ENCODE data around the gene CDK18. TPM values are rescaled to one million over a fixed set of nuclear protein-coding genes. Genes with fewer than 3 reads are reported as not detected.

Gene CDK18
- polyA plus RNA-seq, 1 donor (not counting 4 experiments of a cell fraction or from before 2014, with no cell fraction given): 10.9 TPM

GRCh38 chr1:205547936-205548827 lies 43.7 kb downstream of the CDK18 start:
- Histone ChIP-seq H3K36me3 (ENCODE audit: control insufficient read depth in 2 of 2, extremely low read depth in 1 of 2, insufficient read depth in 2 of 2, low read length in 2 of 2) (no peaks in the 10 kb centered on the region), H3K27ac (ENCODE audit: control insufficient read depth, insufficient read depth, low read length) (no peak overlapping the region), H3K9ac (ENCODE audit: control insufficient read depth, extremely low read depth, insufficient read depth, low read length) (no peak overlapping the region), H3K4me2 (ENCODE audit: control insufficient read depth, extremely low read depth, insufficient read depth, low read depth, low read length) (no peak overlapping the region), H3K9me1 (ENCODE audit: control insufficient read depth, extremely low read depth, insufficient read depth, low read length) (no peaks in the 10 kb centered on the region), H3K4me3 (ENCODE audit: control insufficient read depth in 2 of 3, extremely low read depth in 1 of 3, insufficient read depth in 2 of 3, low read depth in 1 of 3, low read length in 3 of 3) (no peak overlapping the region), H2AFZ (ENCODE audit: control insufficient read depth, low read length) (no peak overlapping the region), H3K27me3 (ENCODE audit: control insufficient read depth, extremely low read depth, insufficient read depth, low read length) (no peaks in the 10 kb centered on the region), H3K79me2 (ENCODE audit: control insufficient read depth, insufficient read depth, low read length) (no peaks in the 10 kb centered on the region), H3K4me1 (ENCODE audit: control insufficient read depth, extremely low read depth, insufficient read depth, low read length) (peaks cover 6% of the 10 kb centered on the region), H3K9me3 (ENCODE audit: control insufficient read depth, low read depth, low read length) (no peaks in the 10 kb centered on the region), H4K20me1 (ENCODE audit: control insufficient read depth, extremely low read depth, insufficient read depth, low read length) (no peaks in the 10 kb centered on the region)
- DNase-seq (ENCODE audit: low read depth, low spot score): no peak
- no peak for FAIRE-seq
- TF ChIP-seq EZH2 (IDR thresholded peaks at IDR 0.05; ENCODE audit: low read length) (no peak), CTCF (optimal IDR thresholded peaks at IDR 0.05 in 1 of 3, IDR thresholded peaks at IDR 0.05 in 1 of 3, conservative IDR thresholded peaks at IDR 0.05 in 1 of 3; ENCODE audit: extremely low read depth in 1 of 3, insufficient read depth in 2 of 3, low read length in 3 of 3) (no peak)
- dilution Hi-C loops (cut with MboI; ENCODE audit: extremely low pct_ligation_motif_present, low sequenced_read_pairs): no loop called here

- DNase-seq (ENCODE audit: low read depth, low spot score): no peak
- no peaks in the 10 kb centered on the region for H3K36me3 ChIP-seq (ENCODE audit: control insufficient read depth in 2 of 2, extremely low read depth in 1 of 2, insufficient read depth in 2 of 2, low read length in 2 of 2)
- FAIRE-seq: no peak
- no peak overlapping the region for H3K4me3 ChIP-seq (ENCODE audit: control insufficient read depth in 2 of 3, extremely low read depth in 1 of 3, insufficient read depth in 2 of 3, low read depth in 1 of 3, low read length in 3 of 3)
- no peak overlapping the region for H3K4me2 ChIP-seq (ENCODE audit: control insufficient read depth, extremely low read depth, insufficient read depth, low read depth, low read length)
- H3K9me1 ChIP-seq (ENCODE audit: control insufficient read depth, extremely low read depth, insufficient read depth, low read length): no peaks in the 10 kb centered on the region
- no peak overlapping the region for H3K27ac ChIP-seq (ENCODE audit: control insufficient read depth, insufficient read depth, low read length)
- dilution Hi-C loops (cut with MboI; ENCODE audit: extremely low pct_ligation_motif_present, low sequenced_read_pairs): no loop called here
- H4K20me1 ChIP-seq (ENCODE audit: control insufficient read depth, extremely low read depth, insufficient read depth, low read length): no peaks in the 10 kb centered on the region
- peaks cover 9% of the 10 kb centered on the region for H3K27me3 ChIP-seq (ENCODE audit: control insufficient read depth, extremely low read depth, insufficient read depth, low read length)
- no peaks in the 10 kb centered on the region for H3K79me2 ChIP-seq (ENCODE audit: control insufficient read depth, insufficient read depth, low read length)
- no peaks in the 10 kb centered on the region for H3K4me1 ChIP-seq (ENCODE audit: control insufficient read depth, extremely low read depth, insufficient read depth, low read length)
- TF ChIP-seq CTCF (optimal IDR thresholded peaks at IDR 0.05 in 1 of 3, IDR thresholded peaks at IDR 0.05 in 1 of 3, conservative IDR thresholded peaks at IDR 0.05 in 1 of 3; ENCODE audit: extremely low read depth in 1 of 3, insufficient read depth in 2 of 3, low read length in 3 of 3) (no peak), EZH2 (IDR thresholded peaks at IDR 0.05; ENCODE audit: low read length) (no peak)
- no peak overlapping the region for H2AFZ ChIP-seq (ENCODE audit: control insufficient read depth, low read length)
- no peak overlapping the region for H3K9ac ChIP-seq (ENCODE audit: control insufficient read depth, extremely low read depth, insufficient read depth, low read length)
- no peaks in the 10 kb centered on the region for H3K9me3 ChIP-seq (ENCODE audit: control insufficient read depth, low read depth, low read length)
Observed at GRCh38 chr1:205554026-205554811, 49.8 kb downstream of the CDK18 start.

Data from keratinocyte (primary cell).